HepG2 (cell line): ENCODE measurements around the gene PANX1. TPM values are rescaled to one million over a fixed set of nuclear protein-coding genes. Genes with fewer than 3 reads are reported as not detected.

ENCODE experiments used
- BHLHE40 ChIP-seq: IDR thresholded peaks from 2 replicates; pipeline ENCODE4 v1.6.1; 2011; ENCODE audit warnings: low read length, improper control_type of control experiment
- BORCS8-MEF2B ChIP-seq: sonication (generic); formaldehyde crosslinking; IDR thresholded peaks from 2 replicates; pipeline ENCODE4 v1.8.0; 2022; ENCODE audit warnings: mild to moderate bottlenecking, missing genetic modification reagents
- DR1 ChIP-seq: sonication (generic); formaldehyde crosslinking; IDR thresholded peaks from 2 replicates; pipeline ENCODE4 v1.8.0; 2021; ENCODE audit warnings: mild to moderate bottlenecking, missing genetic modification reagents, inconsistent platforms
- ELF1 ChIP-seq: sonication (generic); formaldehyde crosslinking; IDR thresholded peaks from 2 replicates; pipeline ENCODE4 v1.4.0; 2020; ENCODE audit warnings: missing genetic modification reagents
- ELF3 ChIP-seq: IDR thresholded peaks from 2 replicates; pipeline ENCODE4 v1.6.1; 2016; ENCODE audit warnings: missing genetic modification reagents, missing compliant biosample characterization
- FOXK2 ChIP-seq: fragments of 450-650 bp; IDR thresholded peaks from 2 replicates; pipeline ENCODE4 v1.6.1; 2016
- GTF2F1 ChIP-seq: fragments of 150-350 bp; IDR thresholded peaks from 2 replicates; pipeline ENCODE4 v1.6.1; 2014; ENCODE audit warnings: low read length
- JUN ChIP-seq: sonication (generic); formaldehyde crosslinking; IDR thresholded peaks from 2 replicates; pipeline ENCODE4 v1.4.0; 2020; ENCODE audit warnings: mild to moderate bottlenecking, missing genetic modification reagents
- KDM4B ChIP-seq: sonication (generic); formaldehyde crosslinking; IDR thresholded peaks from 2 replicates; pipeline ENCODE4 v1.4.0; 2020; ENCODE audit warnings: missing genetic modification reagents
- SMYD3 ChIP-seq: sonication (generic); formaldehyde crosslinking; IDR thresholded peaks from 2 replicates; pipeline ENCODE4 v1.8.1; 2023; ENCODE audit warnings: mild to moderate bottlenecking, missing genetic modification reagents
- TAF1 ChIP-seq: sonication (generic); formaldehyde crosslinking; IDR thresholded peaks from 2 replicates; pipeline ENCODE4 v1.4.0; 2020; ENCODE audit warnings: missing genetic modification reagents
- ZBTB14 ChIP-seq: sonication (generic); formaldehyde crosslinking; IDR thresholded peaks from 2 replicates; pipeline ENCODE4 v1.4.0; 2020; ENCODE audit warnings: missing genetic modification reagents
- ZFY ChIP-seq: sonication (generic); formaldehyde crosslinking; IDR thresholded peaks from 2 replicates; pipeline ENCODE4 v1.4.0; 2020; ENCODE audit warnings: missing genetic modification reagents
- ZNF101 ChIP-seq: sonication (generic); formaldehyde crosslinking; IDR thresholded peaks from 2 replicates; pipeline ENCODE4 v1.4.0; 2020; ENCODE audit warnings: mild to moderate bottlenecking, low read depth, missing genetic modification reagents, borderline replicate concordance
- ZNF205 ChIP-seq: IDR thresholded peaks from 2 replicates; pipeline ENCODE4 v1.6.1; 2018; ENCODE audit warnings: missing biosample characterization, missing genetic modification reagents
- ZNF281 ChIP-seq: sonication (generic); formaldehyde crosslinking; IDR thresholded peaks from 2 replicates; pipeline ENCODE4 v1.4.0; 2020; ENCODE audit warnings: missing genetic modification reagents, borderline replicate concordance
- ZNF557 ChIP-seq: sonication (generic); formaldehyde crosslinking; IDR thresholded peaks from 2 replicates; pipeline ENCODE4 v1.4.0; 2020; ENCODE audit warnings: missing genetic modification reagents
- ZNF605 ChIP-seq: sonication (generic); formaldehyde crosslinking; IDR thresholded peaks from 2 replicates; pipeline ENCODE4 v1.8.0; 2022; ENCODE audit warnings: mild to moderate bottlenecking, missing genetic modification reagents
- ZNF704 ChIP-seq: sonication (generic); formaldehyde crosslinking; IDR thresholded peaks from 2 replicates; pipeline ENCODE4 v1.8.1; 2023; ENCODE audit warnings: mild to moderate bottlenecking, inconsistent platforms, moderate library complexity, missing genetic modification reagents, borderline replicate concordance
- ZNF709 ChIP-seq: sonication (generic); formaldehyde crosslinking; IDR thresholded peaks from 2 replicates; pipeline ENCODE4 v1.5.0; 2020; ENCODE audit warnings: mild to moderate bottlenecking, missing genetic modification reagents
- polyA plus RNA-seq, 8 experiments: library from polyadenylated mRNA; depleted of rRNA in 3 of 8; stranded (reverse) in 7 of 8; unstranded in 1 of 8; fragments of >200 nt; fragmentation: Illumina TruSeq in 4 of 8; extraction: Trizol in 4 of 8; gene quantifications; 2 replicates each; pipeline versions ENCODE4 v1.2.1 to v1.2.3, GENCODE V29; 2011 to 2016; ENCODE audit warnings: low read depth in 4 of 8, missing spikeins in 1 of 8, mixed read lengths in 1 of 8; ENCODE audit not compliant: insufficient read depth in 1 of 8
- total RNA-seq, 5 experiments: library from RNA; depleted of rRNA; stranded (reverse); fragments of >200 nt; fragmentation: Illumina TruSeq; extraction: Trizol; gene quantifications; 2 replicates each; pipeline ENCODE4 v1.2.3, GENCODE V29; 2016; ENCODE audit warnings: low read depth in 1 of 5
- TF ChIP-seq, protein P1 (sequence below): sonication (generic); formaldehyde crosslinking; IDR thresholded peaks from 2 replicates; pipeline ENCODE4 v1.9.0; 2022; ENCODE audit warnings: missing genetic modification reagents, mild to moderate bottlenecking, borderline replicate concordance
- TF ChIP-seq, protein P2 (sequence below): sonication (generic); formaldehyde crosslinking; IDR thresholded peaks from 2 replicates; pipeline ENCODE4 v1.4.0; 2020; ENCODE audit warnings: low read depth, mild to moderate bottlenecking, missing genetic modification reagents

PANX1 gene
- total and polyA plus RNA-seq, 2 of the 13 experiments (the other 11 are each of a cell fraction or from before 2014, with no cell fraction given) = 8.3 to 24.8 TPM

GRCh38 chr11:94128746-94129511 lies at the start of gene PANX1 (continued):
- TF ChIP-seq ZBTB14 (CRISPR knock-in tag) (peak; percentile 72), ZFY (CRISPR knock-in tag) (peak; percentile 77; the same call in 1 of the 2 replicates), ZNF704 (CRISPR knock-in tag) (peak; percentile 52; the same call in 1 of the 2 replicates), TAF1 (CRISPR knock-in tag) (peak; percentile 66; the same call in 1 of the 2 replicates), ZNF709 (peak; percentile 84; the same call in 1 of the 2 replicates), ZNF101 (CRISPR knock-in tag) (no peak), JUN (no peak), ZNF205 (CRISPR knock-in tag) (0 out of 2 replicates have a peak, but pooled peaks have one; percentile 41), ELF3 (CRISPR knock-in tag) (peak; percentile 59; the same call in 1 of the 2 replicates), ZNF605 (CRISPR knock-in tag) (peak; percentile 70), SMYD3 (CRISPR knock-in tag) (0 out of 2 replicates have a peak, but pooled peaks have one; percentile 29), BORCS8-MEF2B (peak; percentile 77), DR1 (0 out of 2 replicates have a peak, but pooled peaks have one; percentile 49), ELF1 (CRISPR knock-in tag) (peak; percentile 90), ZNF281 (CRISPR knock-in tag) (peak; percentile 5; the same call in 1 of the 2 replicates), BHLHE40 (peak; percentile 83), ZNF557 (CRISPR knock-in tag) (0 out of 2 replicates have a peak, but pooled peaks have one; percentile 25), KDM4B (CRISPR knock-in tag) (peak; percentile 56; the same call in 1 of the 2 replicates), FOXK2 (no peak), GTF2F1 (no peak)
- TF ChIP-seq, protein P1, sequence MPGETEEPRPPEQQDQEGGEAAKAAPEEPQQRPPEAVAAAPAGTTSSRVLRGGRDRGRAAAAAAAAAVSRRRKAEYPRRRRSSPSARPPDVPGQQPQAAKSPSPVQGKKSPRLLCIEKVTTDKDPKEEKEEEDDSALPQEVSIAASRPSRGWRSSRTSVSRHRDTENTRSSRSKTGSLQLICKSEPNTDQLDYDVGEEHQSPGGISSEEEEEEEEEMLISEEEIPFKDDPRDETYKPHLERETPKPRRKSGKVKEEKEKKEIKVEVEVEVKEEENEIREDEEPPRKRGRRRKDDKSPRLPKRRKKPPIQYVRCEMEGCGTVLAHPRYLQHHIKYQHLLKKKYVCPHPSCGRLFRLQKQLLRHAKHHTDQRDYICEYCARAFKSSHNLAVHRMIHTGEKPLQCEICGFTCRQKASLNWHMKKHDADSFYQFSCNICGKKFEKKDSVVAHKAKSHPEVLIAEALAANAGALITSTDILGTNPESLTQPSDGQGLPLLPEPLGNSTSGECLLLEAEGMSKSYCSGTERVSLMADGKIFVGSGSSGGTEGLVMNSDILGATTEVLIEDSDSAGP (CRISPR knock-in tag) = peak; percentile 69; the same call in 1 of the 2 replicates
- TF ChIP-seq, protein P2, sequence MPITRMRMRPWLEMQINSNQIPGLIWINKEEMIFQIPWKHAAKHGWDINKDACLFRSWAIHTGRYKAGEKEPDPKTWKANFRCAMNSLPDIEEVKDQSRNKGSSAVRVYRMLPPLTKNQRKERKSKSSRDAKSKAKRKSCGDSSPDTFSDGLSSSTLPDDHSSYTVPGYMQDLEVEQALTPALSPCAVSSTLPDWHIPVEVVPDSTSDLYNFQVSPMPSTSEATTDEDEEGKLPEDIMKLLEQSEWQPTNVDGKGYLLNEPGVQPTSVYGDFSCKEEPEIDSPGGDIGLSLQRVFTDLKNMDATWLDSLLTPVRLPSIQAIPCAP = 0 out of 2 replicates have a peak, but pooled peaks have one; percentile 67
